ENCODE data around the gene TOMT. TPM values are rescaled to one million over a fixed set of nuclear protein-coding genes. Genes with fewer than 3 reads are reported as not detected.
A peak's percentile ranks its signal among the peaks of the same experiment; 100 is the strongest.

TOMT gene
- total RNA-seq, 2 donors from 2014 or later: not detected

- no peak overlapping the region for H3K9ac ChIP-seq (ENCODE audit: extremely low read depth, low read length, poor library complexity, severe bottlenecking)
- H3K27ac ChIP-seq (ENCODE audit: low read depth, low read length): no peak overlapping the region
- no peaks in the 10 kb centered on the region for H3K27me3 Mint-ChIP-seq (ENCODE audit: insufficient read depth)
- H3K36me3 Mint-ChIP-seq (ENCODE audit: low read depth): peaks cover 11% of the 10 kb centered on the region
- peaks cover 12% of the 10 kb centered on the region for H3K4me1 Mint-ChIP-seq
- H3K9me3 Mint-ChIP-seq: no peaks in the 10 kb centered on the region
- peak overlapping the region; percentile 98 for H3K4me3 ChIP-seq (ENCODE audit: low read length)
- H3K4me3 Mint-ChIP-seq: peak overlapping the region; percentile 85
- H3K27ac Mint-ChIP-seq: peak overlapping the region; percentile 48
- DNase-seq: no peak
- TF ChIP-seq, protein P1, sequence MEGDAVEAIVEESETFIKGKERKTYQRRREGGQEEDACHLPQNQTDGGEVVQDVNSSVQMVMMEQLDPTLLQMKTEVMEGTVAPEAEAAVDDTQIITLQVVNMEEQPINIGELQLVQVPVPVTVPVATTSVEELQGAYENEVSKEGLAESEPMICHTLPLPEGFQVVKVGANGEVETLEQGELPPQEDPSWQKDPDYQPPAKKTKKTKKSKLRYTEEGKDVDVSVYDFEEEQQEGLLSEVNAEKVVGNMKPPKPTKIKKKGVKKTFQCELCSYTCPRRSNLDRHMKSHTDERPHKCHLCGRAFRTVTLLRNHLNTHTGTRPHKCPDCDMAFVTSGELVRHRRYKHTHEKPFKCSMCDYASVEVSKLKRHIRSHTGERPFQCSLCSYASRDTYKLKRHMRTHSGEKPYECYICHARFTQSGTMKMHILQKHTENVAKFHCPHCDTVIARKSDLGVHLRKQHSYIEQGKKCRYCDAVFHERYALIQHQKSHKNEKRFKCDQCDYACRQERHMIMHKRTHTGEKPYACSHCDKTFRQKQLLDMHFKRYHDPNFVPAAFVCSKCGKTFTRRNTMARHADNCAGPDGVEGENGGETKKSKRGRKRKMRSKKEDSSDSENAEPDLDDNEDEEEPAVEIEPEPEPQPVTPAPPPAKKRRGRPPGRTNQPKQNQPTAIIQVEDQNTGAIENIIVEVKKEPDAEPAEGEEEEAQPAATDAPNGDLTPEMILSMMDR (conservative IDR thresholded peaks at IDR 0.05): no peak
- H3K4me1 ChIP-seq (ENCODE audit: control insufficient read depth, insufficient read depth, low read length): no peaks in the 10 kb centered on the region
- peaks cover 4% of the 10 kb centered on the region for H3K36me3 ChIP-seq (ENCODE audit: control insufficient read depth, insufficient read depth, low read length)
- no peaks in the 10 kb centered on the region for H3K9me3 ChIP-seq (ENCODE audit: control insufficient read depth, low read length)
- H3K27me3 ChIP-seq (ENCODE audit: control insufficient read depth, insufficient read depth, low read length, poor library complexity, severe bottlenecking): no peaks in the 10 kb centered on the region
- WGBS, 2 experiments (ENCODE audit: insufficient coverage in 1 of 2, insufficient read length in 1 of 2): 92 to 98% methylated on average over 5 to 6 of the region's 6 CpGs
Observed at GRCh38 chr11:72078477-72078876, 27.2 kb upstream of the TOMT start.

DNA sequence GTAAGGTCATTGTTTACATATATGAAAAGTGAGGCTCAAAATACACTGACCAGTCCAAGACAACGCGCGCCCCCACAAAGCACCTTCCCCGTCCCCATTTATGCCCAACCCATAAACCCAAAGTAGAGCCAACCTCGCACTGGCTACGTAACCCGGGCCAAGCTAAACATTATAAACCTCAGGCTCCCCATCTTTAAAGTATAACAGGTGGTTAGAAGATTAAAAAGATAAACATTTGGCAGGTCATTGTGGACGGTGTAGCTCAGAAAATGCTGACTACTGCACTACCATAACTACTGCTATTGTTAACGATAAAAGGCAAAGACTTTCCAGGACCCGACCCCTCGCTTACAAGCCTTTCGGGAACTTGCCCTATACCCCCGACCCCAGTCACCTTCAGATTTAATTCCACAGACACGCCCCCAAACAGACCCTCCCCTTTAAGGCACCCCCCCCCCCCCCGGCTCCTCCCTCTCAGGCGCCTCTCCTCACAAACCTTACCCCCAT is 25.9 kb upstream of the TOMT start:
- H3K27me3 Mint-ChIP-seq (ENCODE audit: insufficient read depth): no peaks in the 10 kb centered on the region
- peaks cover 12% of the 10 kb centered on the region for H3K4me1 Mint-ChIP-seq
- H3K9ac ChIP-seq (ENCODE audit: extremely low read depth, low read length, poor library complexity, severe bottlenecking): peak overlapping the region; percentile 79
- no peaks in the 10 kb centered on the region for H3K9me3 ChIP-seq (ENCODE audit: control insufficient read depth, low read length)
- H3K36me3 Mint-ChIP-seq (ENCODE audit: low read depth): peaks cover 11% of the 10 kb centered on the region
- H3K9me3 Mint-ChIP-seq: no peaks in the 10 kb centered on the region
- no peak for DNase-seq
- H3K27me3 ChIP-seq (ENCODE audit: control insufficient read depth, insufficient read depth, low read length, poor library complexity, severe bottlenecking): no peaks in the 10 kb centered on the region
- H3K36me3 ChIP-seq (ENCODE audit: control insufficient read depth, insufficient read depth, low read length): peaks cover 4% of the 10 kb centered on the region
- TF ChIP-seq, protein P1 (conservative IDR thresholded peaks at IDR 0.05): no peak
- H3K27ac Mint-ChIP-seq: peak overlapping the region; percentile 97
- H3K4me3 ChIP-seq (ENCODE audit: low read length): peak overlapping the region; percentile 98
- H3K4me1 ChIP-seq (ENCODE audit: control insufficient read depth, insufficient read depth, low read length): no peaks in the 10 kb centered on the region
- peak overlapping the region; percentile 75 for H3K27ac ChIP-seq (ENCODE audit: low read depth, low read length)
- 0 to 4% methylated on average over 1 to 15 of the region's 16 CpGs for WGBS, 2 experiments (ENCODE audit: insufficient coverage in 1 of 2, insufficient read length in 1 of 2)
- H3K4me3 Mint-ChIP-seq: peak overlapping the region; percentile 85

DNA sequence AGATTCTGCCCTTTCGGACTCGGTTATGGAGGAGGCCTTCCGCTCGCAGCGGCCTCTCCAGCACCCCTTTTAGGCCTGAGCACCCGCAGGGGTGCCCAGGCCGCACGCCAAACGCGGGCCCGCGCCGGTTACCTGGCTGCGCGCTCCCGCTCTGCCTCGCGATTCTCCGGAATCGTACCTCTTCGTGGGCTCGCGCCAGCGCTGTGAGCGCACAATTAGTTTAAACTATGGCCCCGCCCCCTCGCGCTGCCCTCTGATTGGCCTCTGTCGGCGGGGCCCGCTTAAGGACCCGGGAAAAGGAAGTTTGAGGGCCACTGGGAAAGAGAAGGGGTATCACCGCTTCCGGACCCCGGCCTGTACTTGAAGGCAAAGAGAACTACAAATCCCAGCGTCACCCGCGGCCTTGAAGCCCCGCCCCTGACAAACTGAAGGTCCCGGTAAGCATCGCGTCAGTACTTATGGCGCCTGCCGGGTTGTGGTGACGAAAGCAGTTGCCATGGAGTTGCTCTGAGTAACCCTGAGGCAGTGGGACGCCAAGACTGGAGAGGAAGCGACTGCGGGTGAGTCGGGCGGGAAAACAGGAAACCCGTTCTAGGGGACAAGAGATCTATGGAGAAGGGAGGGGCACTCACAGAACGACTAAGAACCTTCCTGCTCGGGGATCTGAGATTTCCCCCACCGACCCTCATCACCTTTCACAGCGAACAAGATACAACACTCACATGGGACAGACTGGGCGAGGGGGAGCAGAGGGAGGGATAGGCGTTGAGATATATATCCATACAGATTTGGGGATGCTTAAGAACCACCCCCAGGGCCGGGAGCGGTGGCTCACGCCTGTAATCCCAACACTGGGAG is 25.2 kb upstream of the TOMT start, which contains the start of the genes LRRC51 and NUMA1:
Gene LRRC51 (plus strand): TSS at position 525 of the 858 bp plus-strand sequence. CDS start 8,234 bp downstream, outside the sequence.
Gene NUMA1 (minus strand): TSS at position 217 of the 858 bp plus-strand sequence. CDS start 44,599 bp downstream, outside the sequence.
- DNase-seq: peak; percentile 100
- Mint-ChIP-seq H3K36me3 (ENCODE audit: low read depth) (peaks cover 11% of the 10 kb centered on the region), H3K27ac (peak within 1 kb of the TSS; percentile 97), H3K4me1 (peaks cover 11% of the 10 kb centered on the region), H3K9me3 (no peaks in the 10 kb centered on the region), H3K4me3 (peak within 1 kb of the TSS; percentile 85), H3K27me3 (ENCODE audit: insufficient read depth) (no peaks in the 10 kb centered on the region)
- no peaks in the 10 kb centered on the region for H3K4me1 ChIP-seq (ENCODE audit: control insufficient read depth, insufficient read depth, low read length)
- 2% methylated on average over 34 to 60 of the region's 60 CpGs for WGBS, 2 experiments (ENCODE audit: insufficient coverage in 1 of 2, insufficient read length in 1 of 2)
- peak within 1 kb of the TSS; percentile 83 for H3K27ac ChIP-seq (ENCODE audit: low read depth, low read length)
- H3K9me3 ChIP-seq (ENCODE audit: control insufficient read depth, low read length): no peaks in the 10 kb centered on the region
- peaks cover 10% of the 10 kb centered on the region for H3K36me3 ChIP-seq (ENCODE audit: control insufficient read depth, insufficient read depth, low read length)
- H3K9ac ChIP-seq (ENCODE audit: extremely low read depth, low read length, poor library complexity, severe bottlenecking): peak within 1 kb of the TSS; percentile 79
- TF ChIP-seq, protein P1 (conservative IDR thresholded peaks at IDR 0.05): no peak
- H3K4me3 ChIP-seq (ENCODE audit: low read length): peak within 1 kb of the TSS; percentile 98
- no peaks in the 10 kb centered on the region for H3K27me3 ChIP-seq (ENCODE audit: control insufficient read depth, insufficient read depth, low read length, poor library complexity, severe bottlenecking)

All from endodermal cell (in vitro differentiated cells).